Smooth muscle cell (in vitro differentiated cells): ENCODE data around the gene TMC4. TPM values are rescaled to one million over a fixed set of nuclear protein-coding genes. Genes with fewer than 3 reads are reported as not detected.

ENCODE experiments used
- DNase-seq: peaks from one replicate; lab custom pipeline; 2025; ENCODE audit not compliant: unreplicated experiment; lab: John Stamatoyannopoulos, UW
- H2AFZ ChIP-seq: fragments of 200-600 bp; sonication (generic); 2 replicates; pipeline ENCODE4 v1.6.0; 2016; ENCODE audit warnings: antibody characterized with exemption, low read depth, mild to moderate bottlenecking
- H3F3A ChIP-seq: fragments of 200-600 bp; sonication (generic); 2 replicates; pipeline ENCODE4 v1.6.0; 2017; ENCODE audit warnings: antibody characterized with exemption, low read depth
- H3K27ac ChIP-seq: fragments of 200-600 bp; sonication (generic); 2 replicates; pipeline ENCODE4 v1.5.1; 2016; ENCODE audit warnings: low read depth, mild to moderate bottlenecking
- H3K27me3 ChIP-seq: fragments of 200-600 bp; sonication (generic); 2 replicates; pipeline ENCODE4 v1.6.1; 2016; ENCODE audit warnings: low read depth, mild to moderate bottlenecking
- H3K36me3 ChIP-seq: fragments of 200-600 bp; sonication (generic); 2 replicates; pipeline ENCODE4 v1.5.1; 2016; ENCODE audit warnings: low read depth
- H3K4me1 ChIP-seq: fragments of 200-600 bp; sonication (generic); 2 replicates; pipeline ENCODE4 v1.5.1; 2016; ENCODE audit warnings: low read depth
- H3K4me2 ChIP-seq: fragments of 200-600 bp; sonication (generic); 2 replicates; pipeline ENCODE4 v1.6.0; 2016; ENCODE audit warnings: mild to moderate bottlenecking
- H3K4me3 ChIP-seq: fragments of 200-600 bp; sonication (generic); 2 replicates; pipeline ENCODE4 v1.5.1; 2016; ENCODE audit warnings: mild to moderate bottlenecking
- H3K79me2 ChIP-seq: fragments of 200-600 bp; sonication (generic); 2 replicates; pipeline ENCODE4 v1.6.0; 2016; ENCODE audit warnings: low read depth, mild to moderate bottlenecking
- H3K9ac ChIP-seq: fragments of 200-600 bp; sonication (generic); 2 replicates; pipeline ENCODE4 v1.6.0; 2016; ENCODE audit warnings: low read depth
- H3K9me3 ChIP-seq: fragments of 200-600 bp; sonication (generic); replicated peaks from 2 replicates; pipeline ENCODE4 v1.5.1; 2016; ENCODE audit warnings: low read depth
- H4K20me1 ChIP-seq: fragments of 200-600 bp; sonication (generic); 2 replicates; pipeline ENCODE4 v1.6.0; 2016; ENCODE audit warnings: low read depth
- CTCF ChIP-seq: fragments of 200-600 bp; sonication (generic); IDR thresholded peaks from 2 replicates; pipeline ENCODE4 v1.5.1; 2017; ENCODE audit warnings: borderline replicate concordance, mild to moderate bottlenecking, antibody characterized with exemption; ENCODE audit not compliant: insufficient read depth, poor library complexity, severe bottlenecking
- WGBS: methylation state at CpG from one replicate; pipeline ENCODE4 v1.1.7; 2016; ENCODE audit warnings: low lambda C conversion rate; 5-methylcytosine and 5-hydroxymethylcytosine counted together
- polyA plus RNA-seq: library from polyadenylated mRNA; unstranded; fragments of >200 nt; fragmentation: Nextera tagmentation; extraction: Ambion mirVana; gene quantifications from 2 replicates; pipeline ENCODE4 v1.2.1, GENCODE V29; 2016
- total RNA-seq: library from RNA; depleted of rRNA; stranded (reverse); fragments of >200 nt; gene quantifications from 2 replicates; pipeline ENCODE4 v1.2.3, GENCODE V29; 2014

Gene TMC4
- total and polyA plus RNA-seq, 2 experiments from 2014 or later = 5.9 to 6.7 TPM

GRCh38 chr19:54145541-54146158, 27.3 kb downstream of the TMC4 start:
- Histone ChIP-seq H3K79me2 (peaks cover 18% of the 10 kb centered on the region), H3K27ac (no peak overlapping the region), H3K4me1 (no peaks in the 10 kb centered on the region), H3K9ac (no peak overlapping the region), H3K4me3 (no peak overlapping the region), H3F3A (no peaks in the 10 kb centered on the region), H3K4me2 (no peak overlapping the region), H4K20me1 (peaks cover 37% of the 10 kb centered on the region), H3K36me3 (no peaks in the 10 kb centered on the region), H3K9me3 (no peaks in the 10 kb centered on the region), H3K27me3 (no peaks in the 10 kb centered on the region), H2AFZ (no peak overlapping the region)
- 98% methylated on average over 28 of the region's 28 CpGs for WGBS
- no peak for TF ChIP-seq CTCF
- no peak for DNase-seq

GRCh38 chr19:54142166-54142780, 30.7 kb downstream of the TMC4 start:
- Histone ChIP-seq H3K9ac (no peak overlapping the region), H3K36me3 (no peaks in the 10 kb centered on the region)

GRCh38 chr19:54141356-54141755, 31.6 kb downstream of the TMC4 start:
- Histone ChIP-seq H3K9me3 (no peaks in the 10 kb centered on the region), H3K4me1 (peaks cover 12% of the 10 kb centered on the region), H3K79me2 (peaks cover 49% of the 10 kb centered on the region), H3K27me3 (no peaks in the 10 kb centered on the region), H3K36me3 (no peaks in the 10 kb centered on the region), H3K27ac (no peak overlapping the region), H3K4me2 (no peak overlapping the region), H2AFZ (no peak overlapping the region), H3K4me3 (no peak overlapping the region), H3F3A (no peaks in the 10 kb centered on the region), H4K20me1 (peaks cover 56% of the 10 kb centered on the region), H3K9ac (no peak overlapping the region)
- TF ChIP-seq CTCF = no peak
- no peak for DNase-seq
- 98% methylated on average over 3 of the region's 3 CpGs for WGBS

More at GRCh38 chr19:54142166-54142780, 30.7 kb downstream of the TMC4 start:
- Histone ChIP-seq H3K4me3 (no peak overlapping the region), H3K27me3 (no peaks in the 10 kb centered on the region), H2AFZ (no peak overlapping the region), H3K9me3 (no peaks in the 10 kb centered on the region), H3K79me2 (peaks cover 49% of the 10 kb centered on the region), H3K27ac (no peak overlapping the region), H3F3A (no peaks in the 10 kb centered on the region), H3K4me2 (no peak overlapping the region), H4K20me1 (peaks cover 64% of the 10 kb centered on the region), H3K4me1 (peaks cover 12% of the 10 kb centered on the region)
- WGBS = 94% methylated on average over 7 of the region's 7 CpGs
- DNase-seq = no peak
- TF ChIP-seq CTCF = no peak
